Measurements from ENCODE around the gene MED12L. TPM values are rescaled to one million over a fixed set of nuclear protein-coding genes. Genes with fewer than 3 reads are reported as not detected.

The MED12L gene
- total and polyA plus RNA-seq, 10 of the 15 experiments (the other 5 are each of a cell fraction or from before 2014, with no cell fraction given) = 0.01 to 0.06 (median 0.03) TPM; not detected in 2

GRCh38 chr3:151201051-151201730, 115.7 kb downstream of the MED12L start (continued):
- no peak for TF ChIP-seq ZBTB11 (CRISPR knock-in tag; IDR thresholded peaks at IDR 0.05)

GRCh38 chr3:151203051-151203420, 117.6 kb downstream of the MED12L start, which contains the start of gene GPR171:
GPR171 (minus strand) TSS chr3:151203216; CDS start chr3:151199386, 3,830 bp downstream.
- Histone ChIP-seq H3K27ac (ENCODE audit: control insufficient read depth, insufficient read depth) (no peak within 1 kb of the TSS), H3K4me2 (ENCODE audit: control insufficient read depth, insufficient read depth) (peak within 1 kb of the TSS; percentile 38), H3K27me3 (replicated peaks in 1 of 2; ENCODE audit: control insufficient read depth in 2 of 2, insufficient read depth in 2 of 2, low read length in 1 of 2) (no peaks in the 10 kb centered on the region; a peak in 1 of 4 replicates), H3K9ac (ENCODE audit: control insufficient read depth, insufficient read depth, low read length) (no peak within 1 kb of the TSS), H3K4me1 (ENCODE audit: control insufficient read depth, insufficient read depth, low read length) (no peaks in the 10 kb centered on the region; the same call in 1 of the 2 replicates), H2AFZ (ENCODE audit: control insufficient read depth, low read depth, low read length) (no peak within 1 kb of the TSS), H3K4me3 (no peak within 1 kb of the TSS), H3K36me3 (ENCODE audit: control insufficient read depth in 2 of 2, insufficient read depth in 2 of 2, low read length in 1 of 2) (no peaks in the 10 kb centered on the region), H4K20me1 (ENCODE audit: control insufficient read depth, insufficient read depth) (no peaks in the 10 kb centered on the region), H3K9me3 (replicated peaks; ENCODE audit: control insufficient read depth, insufficient read depth, low read length) (no peaks in the 10 kb centered on the region), H3K79me2 (ENCODE audit: control insufficient read depth, insufficient read depth, low read length) (no peaks in the 10 kb centered on the region)
- no TSS peak for BruUV-seq (replicated peaks)
- ChIA-PET SMC1A (ENCODE audit: uncharacterized antibody, unreplicated experiment) (interaction anchor here (0.6 to 4.2 kb wide), 4 partner anchors 16 to 85 kb away, joined by 3 to 22 read pairs (median 4); no protein-coding TSS in a partner anchor), POLR2A (no interaction called here), CTCF (interaction anchor here (0.7 to 1.5 kb wide), 5 partner anchors 18 to 129 kb away, joined by 3 to 5 read pairs (median 3); no protein-coding TSS in a partner anchor), RAD21 (ENCODE audit: unreplicated experiment) (interaction anchor here (1.0 to 1.7 kb wide), 2 partner anchors 28 to 34 kb away, joined by 3 to 5 read pairs; no protein-coding TSS in a partner anchor)
- peak; percentile 97 for ATAC-seq
- DNase-seq (ENCODE audit: low read depth, low spot score) = peak; percentile 33
- 34% methylated on average over 3 of the region's 3 CpGs for WGBS (ENCODE audit: insufficient coverage, insufficient replicate concordance, low lambda C conversion rate, missing lambda C conversion rate)
- in situ Hi-C loops (cut with MboI) = no loop called here
- intact Hi-C loops (cut with micrococcal nuclease; ENCODE audit: unreplicated experiment) = loop anchor here (2.0 kb wide), 1 partner anchor 32 kb away; no protein-coding TSS in a partner anchor
- peak; percentile 31 for FAIRE-seq
- TF ChIP-seq GATAD2B (conservative IDR thresholded peaks at IDR 0.05; ENCODE audit: low read depth) (no peak), RELB (IDR thresholded peaks at IDR 0.05; ENCODE audit: low read depth) (peak; percentile 75; the same call in 1 of the 2 replicates), CREM (IDR thresholded peaks at IDR 0.05; ENCODE audit: low read depth) (peak; percentile 38; the same call in 1 of the 2 replicates), NFIC (IDR thresholded peaks at IDR 0.05; ENCODE audit: low read depth, low read length) (peak; percentile 54; the same call in 1 of the 2 replicates), BHLHE40 (IDR thresholded peaks at IDR 0.05; ENCODE audit: borderline replicate concordance in 1 of 2, low read depth in 2 of 2, low read length in 1 of 2) (peak; percentile 31 to 43; a peak in 1 of 4 replicates), NKRF (conservative IDR thresholded peaks at IDR 0.05) (no peak), ZNF384 (IDR thresholded peaks at IDR 0.05; ENCODE audit: borderline replicate concordance, low read depth, low read length) (peak; percentile 45; the same call in 1 of the 2 replicates), MYC (IDR thresholded peaks at IDR 0.05; ENCODE audit: insufficient read depth, insufficient read length, insufficient replicate concordance, low read length, severe bottlenecking) (no peak), ATF7 (IDR thresholded peaks at IDR 0.05; ENCODE audit: low read depth) (peak; percentile 60), EP300 (IDR thresholded peaks at IDR 0.05; ENCODE audit: borderline replicate concordance in 1 of 2, control insufficient read depth in 1 of 2, low read depth in 2 of 2, low read length in 2 of 2) (peak; percentile 82 to 87), YY1 (IDR thresholded peaks at IDR 0.05; ENCODE audit: low read depth, low read length) (no peak)

All from GM12878 (cell line).